Measurements from ENCODE around the gene ATP11A. TPM values are rescaled to one million over a fixed set of nuclear protein-coding genes. Genes with fewer than 3 reads are reported as not detected.

ATP11A gene
- total RNA-seq, 1 experiment from 2014 or later: 65.3 TPM

- Histone ChIP-seq H3K27ac (ENCODE audit: insufficient read length, low read depth, low read length) (no peak overlapping the region), H3K9ac (ENCODE audit: extremely low read depth, insufficient read length, low read length) (no peak overlapping the region), H4K5ac (ENCODE audit: insufficient read length, low read depth, low read length) (no peak overlapping the region), H2AK5ac (ENCODE audit: insufficient read length, low read length) (no peak overlapping the region), H3K56ac (ENCODE audit: insufficient read length, low read depth, low read length) (no peak overlapping the region), H4K20me1 (ENCODE audit: control insufficient read depth, insufficient read depth, insufficient read length) (no peaks in the 10 kb centered on the region), H2BK15ac (ENCODE audit: low read depth, low read length) (no peak overlapping the region), H3K23ac (ENCODE audit: insufficient read length, low read depth, low read length) (no peak overlapping the region), H3K4me1 (ENCODE audit: insufficient read depth, low read length) (peaks cover 6% of the 10 kb centered on the region; the same call in 1 of the 2 replicates), H3K23me2 (ENCODE audit: insufficient read length, low read depth, low read length, poor library complexity, severe bottlenecking) (no peaks in the 10 kb centered on the region), H3K27me3 (ENCODE audit: insufficient read depth, low read length) (no peaks in the 10 kb centered on the region), H3K9me3 (ENCODE audit: control insufficient read depth, low read depth, low read length) (no peaks in the 10 kb centered on the region), H4K91ac (ENCODE audit: insufficient read length, low read depth, low read length) (no peak overlapping the region), H4K8ac (replicated peaks; ENCODE audit: insufficient read length, low read depth, low read length) (no peak overlapping the region), H2BK120ac (ENCODE audit: low read depth, low read length, poor library complexity, severe bottlenecking) (no peak overlapping the region), H3K4me2 (ENCODE audit: insufficient read depth, insufficient read length, low read length) (no peak overlapping the region), H2AFZ (ENCODE audit: low read length) (no peak overlapping the region), H2BK20ac (ENCODE audit: low read depth, low read length, poor library complexity, severe bottlenecking) (no peak overlapping the region), H3K79me2 (ENCODE audit: insufficient read depth, low read length) (no peaks in the 10 kb centered on the region), H3K4ac (ENCODE audit: low read depth, low read length) (no peak overlapping the region), H3T11ph (ENCODE audit: low read length) (no peak overlapping the region), H3K14ac (ENCODE audit: insufficient read depth, low read length) (no peak overlapping the region), H2BK12ac (ENCODE audit: insufficient read length, low read depth, low read length) (no peak overlapping the region), H2BK5ac (ENCODE audit: insufficient read length, low read length) (no peak overlapping the region), H3K18ac (ENCODE audit: insufficient read length, low read depth, low read length) (no peak overlapping the region), H3K79me1 (ENCODE audit: insufficient read depth, low read depth, low read length, poor library complexity, severe bottlenecking) (no peaks in the 10 kb centered on the region)
- H3K27me3 Mint-ChIP-seq (ENCODE audit: low read depth): peaks cover 13% of the 10 kb centered on the region
- peaks cover 0 to 6% (median 3%) of the 10 kb centered on the region in 3 experiments; a peak in 2 of 7 replicates for H3K36me3 Mint-ChIP-seq (ENCODE audit: insufficient read depth in 1 of 3, low read depth in 3 of 3)
- peak; percentile 26 for DNase-seq
- H3K9me3 Mint-ChIP-seq: peaks cover 9 to 12% of the 10 kb centered on the region in 2 experiments
- no CpG with 5 or more reads among the region's 15 CpGs for WGBS (ENCODE audit: extremely low coverage, insufficient read length, low lambda C conversion rate)
- H3K4me3 Mint-ChIP-seq: no peak overlapping the region
- no peak overlapping the region; a peak in 1 of 7 replicates for H3K27ac Mint-ChIP-seq
- H3K4me1 Mint-ChIP-seq: peaks cover 23 to 33% of the 10 kb centered on the region in 2 experiments
- no peak for TF ChIP-seq CTCF (conservative IDR thresholded peaks at IDR 0.05)
Observed at GRCh38 chr13:112674412-112675365, 15.1 kb upstream of the ATP11A start.

Data from H9 (cell line).